DOHH2 (cell line): Measurements from ENCODE around the gene TNFAIP8L1.

Source experiments
- H3F3A ChIP-seq: fragments of 200-600 bp; sonication (generic), shearing (Covaris generic); 2 replicates; pipeline ENCODE4 v1.6.0; 2016; ENCODE audit warnings: antibody characterized with exemption, mild to moderate bottlenecking; ENCODE audit not compliant: control insufficient read depth, insufficient read depth
- H3K27ac ChIP-seq: fragments of 200-600 bp; sonication (generic); 2 replicates; pipeline ENCODE4 v1.5.1; 2014; ENCODE audit warnings: low read depth, mild to moderate bottlenecking, low read length, moderate library complexity
- H3K27me3 ChIP-seq: fragments of 200-600 bp; sonication (generic); 2 replicates; pipeline ENCODE4 v1.6.1; 2014; ENCODE audit warnings: mild to moderate bottlenecking, low read length, mixed read lengths; ENCODE audit not compliant: control insufficient read depth
- H3K36me3 ChIP-seq: fragments of 200-600 bp; sonication (generic); 2 replicates; pipeline ENCODE4 v1.6.1; 2014; ENCODE audit warnings: mild to moderate bottlenecking, low read length, moderate library complexity, mixed read lengths; ENCODE audit not compliant: control insufficient read depth
- H3K4me1 ChIP-seq: fragments of 200-600 bp; sonication (generic); 2 replicates; pipeline ENCODE4 v1.6.1; 2014; ENCODE audit warnings: mild to moderate bottlenecking, low read length, mixed read lengths; ENCODE audit not compliant: control insufficient read depth
- H3K4me2 ChIP-seq: fragments of 200-600 bp; sonication (generic); 2 replicates; pipeline ENCODE4 v1.6.0; 2014; ENCODE audit warnings: mild to moderate bottlenecking, low read length, moderate library complexity
- H3K4me3 ChIP-seq: fragments of 200-600 bp; sonication (generic); 2 replicates; pipeline ENCODE4 v1.5.1; 2014; ENCODE audit warnings: mild to moderate bottlenecking, low read length, mixed read lengths
- H3K79me2 ChIP-seq: fragments of 200-600 bp; sonication (generic); 2 replicates; pipeline ENCODE4 v1.6.1; 2014; ENCODE audit warnings: mild to moderate bottlenecking, low read length, mixed read lengths; ENCODE audit not compliant: control insufficient read depth
- H3K9me2 ChIP-seq: fragments of 200-600 bp; sonication (generic); replicated peaks from 2 replicates; pipeline ENCODE4 v1.6.1; 2014; ENCODE audit warnings: mild to moderate bottlenecking, low read length, mixed read lengths; ENCODE audit not compliant: control insufficient read depth
- H3K9me3 ChIP-seq: fragments of 200-600 bp; sonication (generic); 2 replicates; pipeline ENCODE4 v1.6.1; 2014; ENCODE audit warnings: antibody characterized with exemption, low read length, mixed read lengths; ENCODE audit not compliant: control insufficient read depth, insufficient read depth
- H4K20me1 ChIP-seq: fragments of 200-600 bp; sonication (generic); 2 replicates; pipeline ENCODE4 v1.6.0; 2014; ENCODE audit warnings: low read depth, mild to moderate bottlenecking, antibody characterized with exemption, low read length, moderate library complexity; ENCODE audit not compliant: control insufficient read depth, insufficient read depth
- CTCF ChIP-seq: fragments of 200-600 bp; sonication (generic); IDR thresholded peaks from one replicate; pipeline ENCODE4 v1.5.1; 2014; ENCODE audit warnings: antibody characterized with exemption, mild to moderate bottlenecking, low read depth, low read length; ENCODE audit not compliant: poor library complexity, severe bottlenecking
- EZH2phosphoT487 ChIP-seq: fragments of 200-600 bp; sonication (generic); IDR thresholded peaks from 2 replicates; pipeline ENCODE4 v1.6.1; 2017; ENCODE audit warnings: borderline replicate concordance, mild to moderate bottlenecking, antibody characterized with exemption, low read length, moderate library complexity, mixed read lengths

TNFAIP8L1 gene

GRCh38 chr19:4693078-4693350 lies 53.7 kb downstream of the TNFAIP8L1 start:
- Histone ChIP-seq H3K9me3 (no peaks in the 10 kb centered on the region), H4K20me1 (no peaks in the 10 kb centered on the region), H3K4me2 (no peak overlapping the region), H3K36me3 (peaks cover 73% of the 10 kb centered on the region), H3K27ac (no peak overlapping the region), H3K79me2 (no peaks in the 10 kb centered on the region), H3K4me1 (no peaks in the 10 kb centered on the region), H3K27me3 (no peaks in the 10 kb centered on the region), H3K9me2 (no peaks in the 10 kb centered on the region), H3F3A (no peaks in the 10 kb centered on the region), H3K4me3 (no peak overlapping the region)
- TF ChIP-seq CTCF (no peak), EZH2phosphoT487 (no peak)

GRCh38 chr19:4693471-4694121 lies 54.3 kb downstream of the TNFAIP8L1 start:
- no peaks in the 10 kb centered on the region for H3K27me3 ChIP-seq
- H3K36me3 ChIP-seq, result peaks cover 71% of the 10 kb centered on the region
- H3K9me2 ChIP-seq, result no peaks in the 10 kb centered on the region
- H3K9me3 ChIP-seq, result no peaks in the 10 kb centered on the region
- H3K4me1 ChIP-seq, result no peaks in the 10 kb centered on the region
- H3K27ac ChIP-seq, result no peak overlapping the region
- no peaks in the 10 kb centered on the region for H4K20me1 ChIP-seq
- H3K4me2 ChIP-seq, result no peak overlapping the region
- no peaks in the 10 kb centered on the region for H3K79me2 ChIP-seq
- TF ChIP-seq EZH2phosphoT487, result no peak
- no peaks in the 10 kb centered on the region for H3F3A ChIP-seq
- H3K4me3 ChIP-seq, result no peak overlapping the region

GRCh38 chr19:4694211-4694987 lies 55.1 kb downstream of the TNFAIP8L1 start:
- no peaks in the 10 kb centered on the region for H3K79me2 ChIP-seq
- no peaks in the 10 kb centered on the region for H3F3A ChIP-seq
- H4K20me1 ChIP-seq, result no peaks in the 10 kb centered on the region
- peaks cover 71% of the 10 kb centered on the region for H3K36me3 ChIP-seq
- H3K4me2 ChIP-seq, result no peak overlapping the region
- no peaks in the 10 kb centered on the region for H3K9me2 ChIP-seq
- H3K9me3 ChIP-seq, result no peaks in the 10 kb centered on the region
- no peak overlapping the region for H3K4me3 ChIP-seq
- no peaks in the 10 kb centered on the region for H3K27me3 ChIP-seq
- H3K4me1 ChIP-seq, result no peaks in the 10 kb centered on the region
- no peak overlapping the region for H3K27ac ChIP-seq
- TF ChIP-seq EZH2phosphoT487, result no peak
- TF ChIP-seq CTCF, result no peak

GRCh38 chr19:4695224-4695731 lies 56.0 kb downstream of the TNFAIP8L1 start:
- no peaks in the 10 kb centered on the region for H3K9me2 ChIP-seq
- no peaks in the 10 kb centered on the region for H3F3A ChIP-seq
- TF ChIP-seq CTCF (no peak), EZH2phosphoT487 (no peak)
- no peak overlapping the region for H3K4me2 ChIP-seq
- H3K4me1 ChIP-seq, result no peaks in the 10 kb centered on the region
- no peak overlapping the region for H3K27ac ChIP-seq
- H3K79me2 ChIP-seq, result no peaks in the 10 kb centered on the region
- peaks cover 72% of the 10 kb centered on the region for H3K36me3 ChIP-seq
- H3K27me3 ChIP-seq, result no peaks in the 10 kb centered on the region
- no peaks in the 10 kb centered on the region for H4K20me1 ChIP-seq
- no peaks in the 10 kb centered on the region for H3K9me3 ChIP-seq
- H3K4me3 ChIP-seq, result no peak overlapping the region
